ENCODE measurements around the gene PPP4R4.

DNA sequence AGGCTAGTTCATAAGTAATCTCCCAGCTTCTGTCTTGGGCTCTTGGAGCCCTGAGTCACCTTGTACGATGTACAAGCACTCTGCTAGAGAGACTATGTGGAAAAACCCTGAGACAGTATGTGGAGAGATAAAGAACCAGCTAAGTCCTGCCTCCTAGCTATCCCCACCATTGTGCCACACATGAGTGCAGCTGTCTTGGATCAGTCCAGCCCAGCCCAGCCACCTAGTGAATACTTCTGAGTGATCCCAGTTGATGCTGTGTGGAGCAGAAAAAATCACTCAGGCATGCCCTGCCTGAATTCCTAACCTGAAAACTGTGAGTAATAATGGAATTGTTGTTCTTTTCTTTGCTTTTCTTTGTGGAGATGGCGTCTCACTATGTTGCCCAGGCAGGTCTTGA lies 154.1 kb downstream of the PPP4R4 start:
- TF ChIP-seq, protein P1, sequence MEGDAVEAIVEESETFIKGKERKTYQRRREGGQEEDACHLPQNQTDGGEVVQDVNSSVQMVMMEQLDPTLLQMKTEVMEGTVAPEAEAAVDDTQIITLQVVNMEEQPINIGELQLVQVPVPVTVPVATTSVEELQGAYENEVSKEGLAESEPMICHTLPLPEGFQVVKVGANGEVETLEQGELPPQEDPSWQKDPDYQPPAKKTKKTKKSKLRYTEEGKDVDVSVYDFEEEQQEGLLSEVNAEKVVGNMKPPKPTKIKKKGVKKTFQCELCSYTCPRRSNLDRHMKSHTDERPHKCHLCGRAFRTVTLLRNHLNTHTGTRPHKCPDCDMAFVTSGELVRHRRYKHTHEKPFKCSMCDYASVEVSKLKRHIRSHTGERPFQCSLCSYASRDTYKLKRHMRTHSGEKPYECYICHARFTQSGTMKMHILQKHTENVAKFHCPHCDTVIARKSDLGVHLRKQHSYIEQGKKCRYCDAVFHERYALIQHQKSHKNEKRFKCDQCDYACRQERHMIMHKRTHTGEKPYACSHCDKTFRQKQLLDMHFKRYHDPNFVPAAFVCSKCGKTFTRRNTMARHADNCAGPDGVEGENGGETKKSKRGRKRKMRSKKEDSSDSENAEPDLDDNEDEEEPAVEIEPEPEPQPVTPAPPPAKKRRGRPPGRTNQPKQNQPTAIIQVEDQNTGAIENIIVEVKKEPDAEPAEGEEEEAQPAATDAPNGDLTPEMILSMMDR (conservative IDR thresholded peaks at IDR 0.05; ENCODE audit: low read depth, low read length), result no peak
- TF ChIP-seq EZH2 (IDR thresholded peaks at IDR 0.05; ENCODE audit: borderline replicate concordance, low read depth, low read length, poor library complexity, severe bottlenecking), result no peak
